HEK293 (cell line): ENCODE data around the gene PSD4.

Experiments used
- CTCF ChIA-PET: fragments of 350-600 bp; formaldehyde crosslinking; extraction: SDS; loops from one replicate; lab custom pipeline; 2021; ENCODE audit warnings: antibody characterized with exemption; lab: Yijun Ruan, JAX
- POLR2A ChIA-PET: fragments of 300-600 bp; formaldehyde crosslinking; extraction: SDS; loops from one replicate; lab custom pipeline; 2020; ENCODE audit warnings: antibody characterized with exemption, inconsistent platforms; lab: Yijun Ruan, JAX
- H3K27ac ChIP-seq: fragments of 200-500 bp; sonication (Bioruptor generic); 2 replicates; pipeline ENCODE4 v1.5.1; 2014; ENCODE audit warnings: low read depth, low read length, control low read depth, inconsistent platforms; ENCODE audit errors: extremely low read depth
- H3K36me3 ChIP-seq, 2 experiments: fragments of 200-500 bp in 1 of 2; sonication (Bioruptor generic) in 1 of 2; 1 replicate in 1 of 2; 2 replicates in 1 of 2; pipeline ENCODE4 v1.5.1; 2014 to 2017; ENCODE audit warnings: inconsistent platforms in 2 of 2, low read length in 2 of 2; ENCODE audit not compliant: control insufficient read depth in 2 of 2, insufficient read depth in 1 of 2
- H3K4me1 ChIP-seq: fragments of 200-500 bp; sonication (Bioruptor generic); 2 replicates; pipeline ENCODE4 v1.5.1; 2014; ENCODE audit warnings: mild to moderate bottlenecking, low read length, inconsistent platforms; ENCODE audit not compliant: control insufficient read depth, insufficient read depth
- H3K4me3 ChIP-seq: 2 replicates; pipeline ENCODE4 v1.5.1; 2011; ENCODE audit warnings: low read depth, mild to moderate bottlenecking, control low read depth, low read length, moderate library complexity
- H3K9me3 ChIP-seq: fragments of 200-500 bp; sonication (Bioruptor generic); 2 replicates; pipeline ENCODE4 v1.5.1; 2014; ENCODE audit warnings: low read depth, low read length, inconsistent platforms; ENCODE audit not compliant: control insufficient read depth, insufficient read depth
- EGR2 ChIP-seq: fragments of 450-650 bp; formaldehyde crosslinking; IDR thresholded peaks from 2 replicates; pipeline ENCODE4 v1.5.1; 2016; ENCODE audit warnings: low read depth, missing biosample characterization, missing genetic modification characterization
- SCRT1 ChIP-seq: fragments of 450-650 bp; formaldehyde crosslinking; IDR thresholded peaks from 2 replicates; pipeline ENCODE4 v1.5.1; 2016; ENCODE audit warnings: missing biosample characterization, missing genetic modification characterization, borderline replicate concordance
- SCRT2 ChIP-seq: fragments of 450-650 bp; formaldehyde crosslinking; IDR thresholded peaks from 2 replicates; pipeline ENCODE4 v1.5.1; 2016; ENCODE audit warnings: missing biosample characterization, missing genetic modification characterization
- ZBTB17 ChIP-seq: fragments of 450-650 bp; formaldehyde crosslinking; IDR thresholded peaks from 2 replicates; pipeline ENCODE4 v1.5.1; 2016; ENCODE audit warnings: missing biosample characterization, missing genetic modification characterization
- ZBTB20 ChIP-seq: fragments of 450-650 bp; formaldehyde crosslinking; IDR thresholded peaks from 2 replicates; pipeline ENCODE4 v1.5.1; 2016; ENCODE audit warnings: missing biosample characterization, missing genetic modification characterization
- ZIC2 ChIP-seq: fragments of 450-650 bp; formaldehyde crosslinking; IDR thresholded peaks from 2 replicates; pipeline ENCODE4 v1.5.1; 2016; ENCODE audit warnings: missing biosample characterization, missing genetic modification characterization
- ZNF112 ChIP-seq: fragments of 450-650 bp; formaldehyde crosslinking; IDR thresholded peaks from 2 replicates; pipeline ENCODE4 v1.5.0; 2017; ENCODE audit warnings: missing biosample characterization, missing genetic modification characterization
- ZNF114 ChIP-seq: fragments of 450-650 bp; formaldehyde crosslinking; IDR thresholded peaks from 2 replicates; pipeline ENCODE4 v1.5.0; 2017; ENCODE audit warnings: missing biosample characterization, missing genetic modification characterization
- ZNF423 ChIP-seq: fragments of 450-650 bp; formaldehyde crosslinking; IDR thresholded peaks from 2 replicates; pipeline ENCODE4 v1.5.1; 2016; ENCODE audit warnings: missing biosample characterization, missing genetic modification characterization
- ZNF707 ChIP-seq: fragments of 450-650 bp; formaldehyde crosslinking; IDR thresholded peaks from 2 replicates; pipeline ENCODE4 v1.5.1; 2016; ENCODE audit warnings: missing biosample characterization, missing genetic modification characterization
- ZNF843 ChIP-seq: fragments of 450-650 bp; formaldehyde crosslinking; IDR thresholded peaks from 2 replicates; pipeline ENCODE4 v1.5.1; 2016; ENCODE audit warnings: missing biosample characterization, missing genetic modification characterization
- TF ChIP-seq, protein P1 (sequence below): fragments of 450-650 bp; formaldehyde crosslinking; IDR thresholded peaks from 2 replicates; pipeline ENCODE4 v1.5.1; 2016; ENCODE audit warnings: missing biosample characterization, missing genetic modification characterization, borderline replicate concordance
- TF ChIP-seq, protein P2 (sequence below): fragments of 450-650 bp; formaldehyde crosslinking; IDR thresholded peaks from 2 replicates; pipeline ENCODE4 v1.5.1; 2016; ENCODE audit warnings: missing biosample characterization, missing genetic modification characterization
- TF ChIP-seq, protein P3 (sequence below): fragments of 450-650 bp; formaldehyde crosslinking; IDR thresholded peaks from 2 replicates; pipeline ENCODE4 v1.5.1; 2017; ENCODE audit warnings: missing biosample characterization, missing genetic modification characterization
- TF ChIP-seq, protein P4 (sequence below): fragments of 450-650 bp; IDR thresholded peaks from 2 replicates; pipeline ENCODE4 v1.5.1; 2018; ENCODE audit warnings: missing biosample characterization, missing genetic modification characterization

The PSD4 gene

DNA sequence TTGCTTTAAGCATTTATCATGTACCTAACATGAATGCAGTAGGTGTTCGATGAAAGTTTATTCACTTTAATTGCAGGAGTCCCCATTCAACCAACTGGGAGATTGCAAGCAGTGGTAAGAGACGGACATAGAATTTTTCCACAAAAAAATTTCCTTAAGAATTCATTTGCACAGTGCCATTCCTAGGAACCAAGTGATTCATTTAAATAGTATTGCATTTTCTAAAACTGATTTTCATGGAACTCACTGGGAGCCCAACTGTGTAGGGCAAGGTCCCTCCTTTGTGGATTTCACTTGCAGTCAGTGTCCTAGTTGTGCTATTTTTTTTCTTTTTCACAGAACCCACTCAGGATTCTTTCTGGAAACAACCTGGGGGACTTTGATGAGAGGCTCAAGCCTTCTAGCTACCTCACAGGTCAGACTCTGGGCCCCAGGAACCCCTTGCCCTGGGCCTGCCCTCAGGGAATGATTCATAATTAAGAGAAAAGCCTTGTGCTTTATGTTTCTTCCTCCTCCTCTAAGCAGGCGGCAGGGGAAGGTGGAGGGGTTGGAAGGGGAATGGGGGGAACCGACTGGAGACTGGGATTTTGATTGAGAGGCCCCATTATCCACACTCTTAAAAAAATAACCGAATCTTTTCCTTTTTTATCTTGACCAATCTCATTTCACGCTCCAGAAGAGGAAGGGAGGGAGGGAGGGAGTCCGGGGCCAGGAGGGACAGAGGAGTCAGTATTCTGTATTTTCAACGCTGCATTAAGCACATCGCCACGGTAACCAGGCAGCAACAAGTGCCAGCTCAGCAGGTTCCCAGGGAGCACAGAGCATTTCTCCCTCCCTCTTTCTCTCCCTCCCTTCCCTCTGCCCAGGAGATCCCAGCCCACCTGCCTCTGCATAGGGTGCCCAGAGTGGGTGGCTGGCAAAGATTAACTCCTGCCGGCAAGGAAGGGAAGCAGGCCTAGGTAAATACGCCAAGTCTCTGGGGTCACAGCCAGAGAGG, 51.8 kb downstream of the PSD4 start:
- TF ChIP-seq, protein P1, sequence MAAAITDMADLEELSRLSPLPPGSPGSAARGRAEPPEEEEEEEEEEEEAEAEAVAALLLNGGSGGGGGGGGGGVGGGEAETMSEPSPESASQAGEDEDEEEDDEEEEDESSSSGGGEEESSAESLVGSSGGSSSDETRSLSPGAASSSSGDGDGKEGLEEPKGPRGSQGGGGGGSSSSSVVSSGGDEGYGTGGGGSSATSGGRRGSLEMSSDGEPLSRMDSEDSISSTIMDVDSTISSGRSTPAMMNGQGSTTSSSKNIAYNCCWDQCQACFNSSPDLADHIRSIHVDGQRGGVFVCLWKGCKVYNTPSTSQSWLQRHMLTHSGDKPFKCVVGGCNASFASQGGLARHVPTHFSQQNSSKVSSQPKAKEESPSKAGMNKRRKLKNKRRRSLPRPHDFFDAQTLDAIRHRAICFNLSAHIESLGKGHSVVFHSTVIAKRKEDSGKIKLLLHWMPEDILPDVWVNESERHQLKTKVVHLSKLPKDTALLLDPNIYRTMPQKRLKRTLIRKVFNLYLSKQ (tag by site-specific recombination), result no peak
- TF ChIP-seq EGR2 (tag by site-specific recombination) (peak; percentile 44; the same call in 1 of the 2 replicates), ZNF112 (no peak), ZNF423 (tag by site-specific recombination) (0 out of 2 replicates have a peak, but pooled peaks have one; percentile 24), SCRT2 (tag by site-specific recombination) (peak; percentile 97), ZNF707 (tag by site-specific recombination) (no peak), ZBTB17 (tag by site-specific recombination) (peak; percentile 56; the same call in 1 of the 2 replicates), ZNF843 (tag by site-specific recombination) (no peak), ZIC2 (peak; percentile 73), ZBTB20 (peak; percentile 22; the same call in 1 of the 2 replicates), SCRT1 (tag by site-specific recombination) (peak; percentile 83; the same call in 1 of the 2 replicates)
- TF ChIP-seq, all 188 proteins: peak for 7
- ChIA-PET POLR2A (no interaction called here), CTCF (interaction anchor here (0.6 to 1.8 kb wide), 5 partner anchors 15 to 24 kb away, joined by 3 to 8 read pairs (median 3); no protein-coding TSS in a partner anchor)
- no peaks in the 10 kb centered on the region for H3K36me3 ChIP-seq
- H3K4me3 ChIP-seq, result no peak overlapping the region
- H3K27ac ChIP-seq, result no peak overlapping the region
- H3K9me3 ChIP-seq, result no peaks in the 10 kb centered on the region
- H3K4me1 ChIP-seq, result peaks cover 8% of the 10 kb centered on the region; the same call in 1 of the 2 replicates

DNA sequence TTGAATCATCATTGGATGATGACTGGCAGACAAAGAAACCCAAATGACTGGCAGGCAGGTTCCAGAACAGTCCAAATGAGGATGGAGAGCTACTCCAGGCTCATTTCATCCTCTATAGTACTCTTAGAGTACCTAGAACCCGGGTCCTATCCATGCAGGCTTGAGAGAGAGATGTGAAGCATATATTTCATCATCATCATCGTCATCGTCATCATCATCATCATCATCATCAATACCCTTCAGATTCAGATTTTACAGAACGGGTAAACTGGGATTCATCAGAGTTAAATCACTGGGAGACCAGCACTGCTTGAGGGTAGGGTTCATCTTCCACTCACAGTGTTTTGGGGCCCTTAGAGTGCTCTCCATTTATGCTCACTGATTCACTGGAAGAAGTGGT, 52.7 kb downstream of the PSD4 start:
- Histone ChIP-seq H3K27ac (no peak overlapping the region), H3K4me3 (no peak overlapping the region)
- CTCF ChIA-PET, result interaction anchor here (0.7 to 1.1 kb wide), 4 partner anchors 14 to 144 kb away, joined by 3 to 4 read pairs (median 3); no protein-coding TSS in a partner anchor

DNA sequence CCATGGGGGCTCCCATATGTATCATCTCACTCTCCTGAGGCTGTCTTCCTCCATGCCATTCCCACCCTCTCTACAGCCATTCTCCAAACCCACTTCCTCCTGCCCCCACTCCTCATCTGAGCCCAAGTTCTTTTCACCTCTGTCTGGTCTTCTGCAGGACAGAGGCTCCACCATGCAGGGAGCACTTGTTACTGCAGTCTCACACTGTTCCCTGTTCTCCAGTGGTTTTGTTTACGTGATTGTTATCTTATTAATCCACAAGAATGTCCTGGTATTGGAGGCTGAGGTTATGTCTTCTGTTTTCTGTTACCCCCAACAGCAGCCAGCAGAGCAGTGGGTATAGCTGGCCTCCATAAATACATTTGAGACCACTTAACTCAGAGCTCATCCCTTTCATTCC, 53.5 kb downstream of the PSD4 start:
- TF ChIP-seq, protein P2, sequence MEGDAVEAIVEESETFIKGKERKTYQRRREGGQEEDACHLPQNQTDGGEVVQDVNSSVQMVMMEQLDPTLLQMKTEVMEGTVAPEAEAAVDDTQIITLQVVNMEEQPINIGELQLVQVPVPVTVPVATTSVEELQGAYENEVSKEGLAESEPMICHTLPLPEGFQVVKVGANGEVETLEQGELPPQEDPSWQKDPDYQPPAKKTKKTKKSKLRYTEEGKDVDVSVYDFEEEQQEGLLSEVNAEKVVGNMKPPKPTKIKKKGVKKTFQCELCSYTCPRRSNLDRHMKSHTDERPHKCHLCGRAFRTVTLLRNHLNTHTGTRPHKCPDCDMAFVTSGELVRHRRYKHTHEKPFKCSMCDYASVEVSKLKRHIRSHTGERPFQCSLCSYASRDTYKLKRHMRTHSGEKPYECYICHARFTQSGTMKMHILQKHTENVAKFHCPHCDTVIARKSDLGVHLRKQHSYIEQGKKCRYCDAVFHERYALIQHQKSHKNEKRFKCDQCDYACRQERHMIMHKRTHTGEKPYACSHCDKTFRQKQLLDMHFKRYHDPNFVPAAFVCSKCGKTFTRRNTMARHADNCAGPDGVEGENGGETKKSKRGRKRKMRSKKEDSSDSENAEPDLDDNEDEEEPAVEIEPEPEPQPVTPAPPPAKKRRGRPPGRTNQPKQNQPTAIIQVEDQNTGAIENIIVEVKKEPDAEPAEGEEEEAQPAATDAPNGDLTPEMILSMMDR (tag by site-specific recombination), result 0 out of 2 replicates have a peak, but pooled peaks have one; percentile 10
- TF ChIP-seq, protein P3, sequence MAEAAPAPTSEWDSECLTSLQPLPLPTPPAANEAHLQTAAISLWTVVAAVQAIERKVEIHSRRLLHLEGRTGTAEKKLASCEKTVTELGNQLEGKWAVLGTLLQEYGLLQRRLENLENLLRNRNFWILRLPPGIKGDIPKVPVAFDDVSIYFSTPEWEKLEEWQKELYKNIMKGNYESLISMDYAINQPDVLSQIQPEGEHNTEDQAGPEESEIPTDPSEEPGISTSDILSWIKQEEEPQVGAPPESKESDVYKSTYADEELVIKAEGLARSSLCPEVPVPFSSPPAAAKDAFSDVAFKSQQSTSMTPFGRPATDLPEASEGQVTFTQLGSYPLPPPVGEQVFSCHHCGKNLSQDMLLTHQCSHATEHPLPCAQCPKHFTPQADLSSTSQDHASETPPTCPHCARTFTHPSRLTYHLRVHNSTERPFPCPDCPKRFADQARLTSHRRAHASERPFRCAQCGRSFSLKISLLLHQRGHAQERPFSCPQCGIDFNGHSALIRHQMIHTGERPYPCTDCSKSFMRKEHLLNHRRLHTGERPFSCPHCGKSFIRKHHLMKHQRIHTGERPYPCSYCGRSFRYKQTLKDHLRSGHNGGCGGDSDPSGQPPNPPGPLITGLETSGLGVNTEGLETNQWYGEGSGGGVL (tag by site-specific recombination), result no peak
- POLR2A ChIA-PET, result no interaction called here
- H3K4me1 ChIP-seq, result peaks cover 8% of the 10 kb centered on the region; the same call in 1 of the 2 replicates
- no peak overlapping the region for H3K27ac ChIP-seq
- no peaks in the 10 kb centered on the region for H3K9me3 ChIP-seq
- CTCF ChIA-PET, result interaction anchor here (1.0 to 1.1 kb wide), 2 partner anchors 23 to 143 kb away, joined by 3 to 4 read pairs; no protein-coding TSS in a partner anchor
- H3K36me3 ChIP-seq, result no peaks in the 10 kb centered on the region
- H3K4me3 ChIP-seq, result no peak overlapping the region

More for the DNA sequence above, 52.7 kb downstream of the PSD4 start:
- no peaks in the 10 kb centered on the region for H3K36me3 ChIP-seq
- TF ChIP-seq ZNF114 (tag by site-specific recombination), result no peak
- TF ChIP-seq, protein P4, sequence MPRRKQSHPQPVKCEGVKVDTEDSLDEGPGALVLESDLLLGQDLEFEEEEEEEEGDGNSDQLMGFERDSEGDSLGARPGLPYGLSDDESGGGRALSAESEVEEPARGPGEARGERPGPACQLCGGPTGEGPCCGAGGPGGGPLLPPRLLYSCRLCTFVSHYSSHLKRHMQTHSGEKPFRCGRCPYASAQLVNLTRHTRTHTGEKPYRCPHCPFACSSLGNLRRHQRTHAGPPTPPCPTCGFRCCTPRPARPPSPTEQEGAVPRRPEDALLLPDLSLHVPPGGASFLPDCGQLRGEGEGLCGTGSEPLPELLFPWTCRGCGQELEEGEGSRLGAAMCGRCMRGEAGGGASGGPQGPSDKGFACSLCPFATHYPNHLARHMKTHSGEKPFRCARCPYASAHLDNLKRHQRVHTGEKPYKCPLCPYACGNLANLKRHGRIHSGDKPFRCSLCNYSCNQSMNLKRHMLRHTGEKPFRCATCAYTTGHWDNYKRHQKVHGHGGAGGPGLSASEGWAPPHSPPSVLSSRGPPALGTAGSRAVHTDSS (tag by site-specific recombination), result peak; percentile 96
- TF ChIP-seq, all 188 proteins: peak for 1
- H3K9me3 ChIP-seq, result no peaks in the 10 kb centered on the region
- POLR2A ChIA-PET, result no interaction called here
- peaks cover 8% of the 10 kb centered on the region; the same call in 1 of the 2 replicates for H3K4me1 ChIP-seq
